AG04450 (cell line): ENCODE measurements around the gene UMAD1. TPM values are rescaled to one million over a fixed set of nuclear protein-coding genes. Genes with fewer than 3 reads are reported as not detected.

Experiments used
- CTCF ChIA-PET: fragments of 300-600, 350-600 bp; formaldehyde crosslinking; extraction: SDS; loops from one replicate; lab custom pipeline; 2022; ENCODE audit warnings: antibody characterized with exemption, inconsistent platforms; lab: Charles Lee
- POLR2A ChIA-PET: fragments of 350-600 bp; formaldehyde crosslinking; extraction: SDS; loops from one replicate; lab custom pipeline; 2021; ENCODE audit warnings: antibody characterized with exemption, inconsistent platforms; lab: Yijun Ruan, JAX
- DNase-seq: peaks from one replicate; pipeline ENCODE4 v3.0.0-alpha.2; 2011; ENCODE audit warnings: low read depth, low spot score
- H3K27ac ChIP-seq: one replicate; pipeline ENCODE4 v1.5.1; 2012; ENCODE audit warnings: low read depth, low read length, control low read depth
- H3K27me3 ChIP-seq: one replicate; pipeline ENCODE4 v1.6.0; 2012; ENCODE audit warnings: low read length; ENCODE audit not compliant: control insufficient read depth, insufficient read depth
- H3K4me3 ChIP-seq: 2 replicates; pipeline ENCODE4 v1.5.1; 2011; ENCODE audit warnings: mild to moderate bottlenecking, low read depth, low read length, control low read depth
- H3K9me3 ChIP-seq: 2 replicates; pipeline ENCODE4 v1.5.1; 2012; ENCODE audit warnings: low read length; ENCODE audit not compliant: control insufficient read depth, insufficient read depth
- polyA plus RNA-seq: library from polyadenylated mRNA; depleted of rRNA; stranded (reverse); fragments of >200 nt; gene quantifications from 2 replicates; pipeline ENCODE4 v1.2.3, GENCODE V29; 2011
- TF ChIP-seq, protein P1 (sequence below): IDR thresholded peaks from 2 replicates; pipeline ENCODE4 v1.5.1; 2011; ENCODE audit warnings: low read depth, low read length, control low read depth, inconsistent platforms

UMAD1 gene
- polyA plus RNA-seq, 1 experiment = 22.8 TPM

DNA sequence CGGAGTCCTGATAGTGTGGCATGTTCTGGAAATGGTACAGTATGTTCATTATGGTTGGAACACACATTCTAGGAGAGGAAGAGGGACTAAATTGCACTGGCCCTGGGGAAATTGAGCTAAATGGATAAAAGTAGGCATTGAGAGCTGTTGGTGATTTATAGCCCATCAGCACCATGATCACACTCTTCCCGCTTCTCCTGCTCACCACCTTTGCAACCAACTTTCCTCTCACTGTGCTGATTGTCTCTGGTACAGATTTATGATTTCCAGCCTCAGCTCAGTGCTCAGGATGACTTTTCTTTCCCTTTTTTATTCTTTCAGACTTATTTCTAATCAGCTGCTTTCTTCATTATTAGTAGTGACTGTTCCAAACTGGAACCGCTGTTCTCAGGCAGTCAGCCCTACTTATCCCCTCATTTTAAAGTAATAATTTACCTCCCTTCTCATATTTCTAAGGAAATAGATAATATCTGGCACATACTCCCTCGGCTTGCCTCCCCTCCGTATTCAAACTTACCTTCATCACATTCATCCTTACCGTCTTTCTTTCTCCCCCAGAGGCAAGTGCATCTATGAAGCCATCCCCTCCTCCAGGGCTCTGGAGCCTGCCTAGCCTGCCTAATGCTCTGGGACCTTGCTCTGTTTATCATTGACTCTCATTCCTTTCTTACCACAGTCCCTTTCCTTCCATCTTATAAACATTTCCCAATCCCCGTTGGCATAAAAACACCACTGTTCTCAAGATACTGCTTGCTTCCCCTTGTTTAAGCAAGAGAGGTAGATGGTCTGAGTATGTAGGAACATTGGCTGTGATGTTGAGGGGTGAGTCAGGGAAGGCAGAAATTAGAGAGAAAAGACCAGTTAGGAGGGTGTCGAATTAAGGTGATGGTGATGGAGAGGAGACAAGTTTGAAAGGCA lies 129.4 kb downstream of the UMAD1 start:
- POLR2A ChIA-PET = no interaction called here

DNA sequence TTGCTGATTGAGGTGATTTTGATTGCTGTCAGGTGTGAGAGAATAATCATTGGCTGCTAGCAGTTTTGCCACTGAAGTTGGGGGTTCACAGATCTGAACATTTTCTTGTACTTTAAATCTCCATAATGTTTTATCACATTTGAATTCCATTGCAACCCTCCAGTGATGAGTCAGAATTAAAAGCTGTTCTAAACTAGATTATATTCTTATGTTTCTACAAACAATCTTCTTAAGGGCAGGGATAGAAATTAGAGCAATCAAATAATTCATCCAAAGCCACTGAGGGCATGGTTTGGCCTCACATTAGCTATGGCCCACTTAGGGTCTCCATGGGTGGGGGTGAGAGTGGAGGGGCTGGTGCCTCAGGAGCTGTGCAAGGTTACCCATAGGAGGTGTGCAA lies 130.9 kb downstream of the UMAD1 start:
- Histone ChIP-seq H3K27me3 (no peaks in the 10 kb centered on the region), H3K4me3 (no peak overlapping the region), H3K9me3 (no peaks in the 10 kb centered on the region), H3K27ac (no peak overlapping the region)
- ChIA-PET CTCF (interaction anchor here (1.6 to 3.4 kb wide), 2 partner anchors 10 to 90 kb away, joined by 8 to 13 read pairs; no protein-coding TSS in a partner anchor), POLR2A (no interaction called here)
- TF ChIP-seq, protein P1, sequence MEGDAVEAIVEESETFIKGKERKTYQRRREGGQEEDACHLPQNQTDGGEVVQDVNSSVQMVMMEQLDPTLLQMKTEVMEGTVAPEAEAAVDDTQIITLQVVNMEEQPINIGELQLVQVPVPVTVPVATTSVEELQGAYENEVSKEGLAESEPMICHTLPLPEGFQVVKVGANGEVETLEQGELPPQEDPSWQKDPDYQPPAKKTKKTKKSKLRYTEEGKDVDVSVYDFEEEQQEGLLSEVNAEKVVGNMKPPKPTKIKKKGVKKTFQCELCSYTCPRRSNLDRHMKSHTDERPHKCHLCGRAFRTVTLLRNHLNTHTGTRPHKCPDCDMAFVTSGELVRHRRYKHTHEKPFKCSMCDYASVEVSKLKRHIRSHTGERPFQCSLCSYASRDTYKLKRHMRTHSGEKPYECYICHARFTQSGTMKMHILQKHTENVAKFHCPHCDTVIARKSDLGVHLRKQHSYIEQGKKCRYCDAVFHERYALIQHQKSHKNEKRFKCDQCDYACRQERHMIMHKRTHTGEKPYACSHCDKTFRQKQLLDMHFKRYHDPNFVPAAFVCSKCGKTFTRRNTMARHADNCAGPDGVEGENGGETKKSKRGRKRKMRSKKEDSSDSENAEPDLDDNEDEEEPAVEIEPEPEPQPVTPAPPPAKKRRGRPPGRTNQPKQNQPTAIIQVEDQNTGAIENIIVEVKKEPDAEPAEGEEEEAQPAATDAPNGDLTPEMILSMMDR = no peak
- no peak for DNase-seq

More for the DNA sequence above, 129.4 kb downstream of the UMAD1 start:
- no peak for DNase-seq
- Histone ChIP-seq H3K9me3 (no peaks in the 10 kb centered on the region), H3K27ac (no peak overlapping the region), H3K27me3 (no peaks in the 10 kb centered on the region), H3K4me3 (no peak overlapping the region)
- CTCF ChIA-PET = interaction anchor here (1.0 to 3.1 kb wide), 3 partner anchors 9 to 447 kb away, joined by 3 to 19 read pairs (median 5); no protein-coding TSS in a partner anchor
- TF ChIP-seq, protein P1 = no peak

DNA sequence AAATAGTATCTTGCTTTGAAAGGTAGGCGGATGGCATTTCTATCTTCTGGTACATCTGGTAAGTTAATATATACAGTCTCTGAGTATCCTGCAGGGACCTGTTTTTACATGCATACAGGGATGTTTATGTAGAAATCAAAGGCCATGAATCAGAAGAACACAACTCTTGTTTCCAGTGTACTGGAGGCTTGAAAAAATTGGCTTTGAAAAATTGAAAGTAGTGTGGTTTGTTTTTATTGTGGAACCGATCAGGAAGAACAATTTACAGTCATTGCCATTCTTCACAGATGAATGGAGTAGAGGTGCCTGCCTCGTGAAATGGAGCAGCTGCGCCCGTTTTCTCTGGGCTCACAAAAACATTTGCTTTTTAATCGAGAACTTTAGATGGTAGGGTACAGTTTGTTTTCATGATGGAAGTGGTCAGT lies 131.9 kb downstream of the UMAD1 start:
- Histone ChIP-seq H3K27ac (no peak overlapping the region), H3K9me3 (no peaks in the 10 kb centered on the region), H3K27me3 (no peaks in the 10 kb centered on the region), H3K4me3 (peak overlapping the region; percentile 21)
- POLR2A ChIA-PET = no interaction called here
- DNase-seq = no peak
- TF ChIP-seq, protein P1 = no peak
- CTCF ChIA-PET = interaction anchor here (0.9 to 3.4 kb wide), 2 partner anchors 11 to 263 kb away, joined by 3 to 13 read pairs; no protein-coding TSS in a partner anchor

DNA sequence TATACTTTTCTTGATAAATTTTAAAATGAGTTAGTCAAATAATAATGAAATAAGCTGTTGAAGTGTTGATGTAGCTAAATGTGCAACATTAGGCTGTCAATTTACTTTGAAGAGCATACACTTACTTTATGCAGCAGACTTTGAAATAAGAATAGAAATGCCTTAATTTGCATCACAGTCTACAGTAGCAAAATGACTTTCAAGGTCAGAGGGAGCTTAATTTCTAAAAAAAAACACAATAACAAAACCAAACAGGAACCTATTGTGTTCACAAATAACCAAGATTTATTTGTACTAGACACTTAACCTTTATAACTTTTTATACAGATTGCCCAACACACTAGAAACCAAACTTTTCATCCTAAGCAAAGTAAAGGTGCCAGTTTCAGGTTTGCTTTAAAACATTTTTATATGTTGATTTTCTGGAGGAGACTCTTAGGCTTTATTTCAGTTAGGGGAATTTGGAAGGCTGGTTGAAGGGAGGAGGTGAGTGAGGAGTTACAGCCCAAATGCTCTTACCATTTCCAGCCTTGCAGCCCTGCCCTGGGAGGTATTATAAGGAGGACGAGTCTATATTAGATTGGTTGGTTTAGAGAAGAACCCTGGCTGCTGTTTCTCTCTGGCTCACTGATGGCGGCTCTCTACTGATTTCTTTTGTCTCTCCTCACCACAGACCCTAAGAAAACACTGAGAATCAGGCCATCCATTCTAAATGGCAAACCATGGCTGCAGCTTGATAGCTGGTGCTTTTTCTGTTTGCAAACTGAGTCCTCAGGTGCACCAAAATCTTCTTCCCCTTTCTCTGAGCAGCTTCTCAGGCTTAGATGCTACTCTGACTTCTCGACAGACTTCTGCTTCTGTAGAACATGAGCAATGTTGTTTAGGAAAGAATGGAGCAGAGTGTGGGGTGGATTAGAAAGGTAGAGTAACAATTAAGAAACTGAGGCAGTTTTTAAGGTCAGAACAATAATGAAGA lies 133.1 kb downstream of the UMAD1 start:
- H3K4me3 ChIP-seq = no peak overlapping the region
- H3K9me3 ChIP-seq = no peaks in the 10 kb centered on the region
- POLR2A ChIA-PET = interaction anchor here (0.6 kb wide), 1 partner anchor 23 kb away, joined by 8 read pairs; no protein-coding TSS in a partner anchor
- no peak overlapping the region for H3K27ac ChIP-seq
- no peak for DNase-seq
- TF ChIP-seq, protein P1 = no peak
- H3K27me3 ChIP-seq = no peaks in the 10 kb centered on the region
- CTCF ChIA-PET = interaction anchor here (3.4 kb wide), 1 partner anchor 12 kb away, joined by 13 read pairs; no protein-coding TSS in a partner anchor
